ENCODE measurements around the gene SYS1.

Gene SYS1

GRCh38 chr20:45392733-45393132 lies 29.8 kb downstream of the SYS1 start:
- DNase-seq = no peak

- no peak for DNase-seq
Observed at GRCh38 chr20:45394221-45395113, 31.5 kb downstream of the SYS1 start.

- DNase-seq = no peak
Observed at GRCh38 chr20:45395114-45395415, 32.1 kb downstream of the SYS1 start.

GRCh38 chr20:45399018-45399417 lies 36.1 kb downstream of the SYS1 start:
- no peak for DNase-seq

GRCh38 chr20:45400346-45401031 lies 37.5 kb downstream of the SYS1 start:
- DNase-seq = no peak

- DNase-seq = no peak
Observed at GRCh38 chr20:45402946-45403345, 40.0 kb downstream of the SYS1 start.

GRCh38 chr20:45404438-45404837 lies 41.5 kb downstream of the SYS1 start:
- no peak for DNase-seq

- no peak for DNase-seq
Observed at GRCh38 chr20:45405571-45406259, 42.8 kb downstream of the SYS1 start.

- DNase-seq = peak; percentile 38
Observed at GRCh38 chr20:45406260-45407066, 43.5 kb downstream of the SYS1 start.

- DNase-seq = no peak
Observed at GRCh38 chr20:45407067-45407745, 44.2 kb downstream of the SYS1 start.

- no peak for DNase-seq
Observed at GRCh38 chr20:45407783-45408645, 45.1 kb downstream of the SYS1 start, which contains the start of gene DBNDD2. DBNDD2 (plus strand) TSS chr20:45408289; CDS start chr20:45408468, 179 bp downstream.

GRCh38 chr20:45408646-45409213 lies 45.8 kb downstream of the SYS1 start:
- DNase-seq = no peak

- no peak for DNase-seq
Observed at GRCh38 chr20:45409521-45410272, 46.7 kb downstream of the SYS1 start.

GRCh38 chr20:45410887-45411286 lies 47.9 kb downstream of the SYS1 start:
- DNase-seq = no peak

- no peak for DNase-seq
Observed at GRCh38 chr20:45412653-45413052, 49.7 kb downstream of the SYS1 start.

GRCh38 chr20:45413479-45413878 lies 50.5 kb downstream of the SYS1 start:
- DNase-seq = no peak

GRCh38 chr20:45415822-45416637 lies 53.1 kb downstream of the SYS1 start, which contains the start of gene PIGT:
PIGT (plus strand) TSS chr20:45416141; CDS start chr20:45416157, 16 bp downstream.
- DNase-seq = peak; percentile 83

GRCh38 chr20:45416917-45417316 lies 54.0 kb downstream of the SYS1 start:
- DNase-seq = no peak
